Smooth muscle cell (in vitro differentiated cells): ENCODE data around the gene TRIP11. TPM values are rescaled to one million over a fixed set of nuclear protein-coding genes. Genes with fewer than 3 reads are reported as not detected.

Experiments
- DNase-seq: peaks from one replicate; lab custom pipeline; 2025; ENCODE audit not compliant: unreplicated experiment; lab: John Stamatoyannopoulos, UW
- H2AFZ ChIP-seq: fragments of 200-600 bp; sonication (generic); 2 replicates; pipeline ENCODE4 v1.6.0; 2016; ENCODE audit warnings: antibody characterized with exemption, low read depth, mild to moderate bottlenecking
- H3F3A ChIP-seq: fragments of 200-600 bp; sonication (generic); 2 replicates; pipeline ENCODE4 v1.6.0; 2017; ENCODE audit warnings: antibody characterized with exemption, low read depth
- H3K27ac ChIP-seq: fragments of 200-600 bp; sonication (generic); 2 replicates; pipeline ENCODE4 v1.5.1; 2016; ENCODE audit warnings: low read depth, mild to moderate bottlenecking
- H3K27me3 ChIP-seq: fragments of 200-600 bp; sonication (generic); 2 replicates; pipeline ENCODE4 v1.6.1; 2016; ENCODE audit warnings: low read depth, mild to moderate bottlenecking
- H3K36me3 ChIP-seq: fragments of 200-600 bp; sonication (generic); 2 replicates; pipeline ENCODE4 v1.5.1; 2016; ENCODE audit warnings: low read depth
- H3K4me1 ChIP-seq: fragments of 200-600 bp; sonication (generic); 2 replicates; pipeline ENCODE4 v1.5.1; 2016; ENCODE audit warnings: low read depth
- H3K4me2 ChIP-seq: fragments of 200-600 bp; sonication (generic); 2 replicates; pipeline ENCODE4 v1.6.0; 2016; ENCODE audit warnings: mild to moderate bottlenecking
- H3K4me3 ChIP-seq: fragments of 200-600 bp; sonication (generic); 2 replicates; pipeline ENCODE4 v1.5.1; 2016; ENCODE audit warnings: mild to moderate bottlenecking
- H3K79me2 ChIP-seq: fragments of 200-600 bp; sonication (generic); 2 replicates; pipeline ENCODE4 v1.6.0; 2016; ENCODE audit warnings: low read depth, mild to moderate bottlenecking
- H3K9ac ChIP-seq: fragments of 200-600 bp; sonication (generic); 2 replicates; pipeline ENCODE4 v1.6.0; 2016; ENCODE audit warnings: low read depth
- H3K9me3 ChIP-seq: fragments of 200-600 bp; sonication (generic); replicated peaks from 2 replicates; pipeline ENCODE4 v1.5.1; 2016; ENCODE audit warnings: low read depth
- H4K20me1 ChIP-seq: fragments of 200-600 bp; sonication (generic); 2 replicates; pipeline ENCODE4 v1.6.0; 2016; ENCODE audit warnings: low read depth
- WGBS: methylation state at CpG from one replicate; pipeline ENCODE4 v1.1.7; 2016; ENCODE audit warnings: low lambda C conversion rate; 5-methylcytosine and 5-hydroxymethylcytosine counted together
- polyA plus RNA-seq: library from polyadenylated mRNA; unstranded; fragments of >200 nt; fragmentation: Nextera tagmentation; extraction: Ambion mirVana; gene quantifications from 2 replicates; pipeline ENCODE4 v1.2.1, GENCODE V29; 2016
- total RNA-seq: library from RNA; depleted of rRNA; stranded (reverse); fragments of >200 nt; gene quantifications from 2 replicates; pipeline ENCODE4 v1.2.3, GENCODE V29; 2014
- TF ChIP-seq, protein P1 (sequence below): fragments of 200-600 bp; sonication (generic); IDR thresholded peaks from 2 replicates; pipeline ENCODE4 v1.5.1; 2017; ENCODE audit warnings: borderline replicate concordance, mild to moderate bottlenecking, antibody characterized with exemption; ENCODE audit not compliant: insufficient read depth, poor library complexity, severe bottlenecking

The TRIP11 gene
- total and polyA plus RNA-seq, 2 experiments from 2014 or later = 30.0 to 38.1 TPM

DNA sequence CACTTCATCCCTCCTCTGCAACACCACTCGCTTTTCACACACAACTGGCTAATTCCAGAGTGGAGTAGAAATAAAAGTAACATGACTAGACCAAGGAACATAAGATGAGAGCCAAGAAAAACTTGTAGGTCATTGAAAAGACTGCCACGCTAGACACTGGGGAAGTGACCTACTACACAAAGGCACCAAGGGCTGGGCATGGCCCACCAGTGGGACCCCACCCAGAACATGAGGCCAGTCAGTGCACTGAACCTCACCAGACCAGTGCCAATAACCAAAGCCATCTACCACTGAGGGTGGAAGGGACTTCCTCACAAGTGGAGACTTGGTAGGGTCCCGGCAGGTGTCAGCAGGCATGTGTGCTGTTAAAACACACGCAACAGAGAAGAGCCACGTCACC is 112.1 kb downstream of the TRIP11 start:
- H3K4me1 ChIP-seq = no peaks in the 10 kb centered on the region
- H3K27me3 ChIP-seq = no peaks in the 10 kb centered on the region
- H3K27ac ChIP-seq = no peak overlapping the region
- H3K4me3 ChIP-seq = no peak overlapping the region
- H3K9me3 ChIP-seq = no peaks in the 10 kb centered on the region
- peaks cover 4% of the 10 kb centered on the region for H3F3A ChIP-seq
- H3K79me2 ChIP-seq = no peaks in the 10 kb centered on the region
- TF ChIP-seq, protein P1, sequence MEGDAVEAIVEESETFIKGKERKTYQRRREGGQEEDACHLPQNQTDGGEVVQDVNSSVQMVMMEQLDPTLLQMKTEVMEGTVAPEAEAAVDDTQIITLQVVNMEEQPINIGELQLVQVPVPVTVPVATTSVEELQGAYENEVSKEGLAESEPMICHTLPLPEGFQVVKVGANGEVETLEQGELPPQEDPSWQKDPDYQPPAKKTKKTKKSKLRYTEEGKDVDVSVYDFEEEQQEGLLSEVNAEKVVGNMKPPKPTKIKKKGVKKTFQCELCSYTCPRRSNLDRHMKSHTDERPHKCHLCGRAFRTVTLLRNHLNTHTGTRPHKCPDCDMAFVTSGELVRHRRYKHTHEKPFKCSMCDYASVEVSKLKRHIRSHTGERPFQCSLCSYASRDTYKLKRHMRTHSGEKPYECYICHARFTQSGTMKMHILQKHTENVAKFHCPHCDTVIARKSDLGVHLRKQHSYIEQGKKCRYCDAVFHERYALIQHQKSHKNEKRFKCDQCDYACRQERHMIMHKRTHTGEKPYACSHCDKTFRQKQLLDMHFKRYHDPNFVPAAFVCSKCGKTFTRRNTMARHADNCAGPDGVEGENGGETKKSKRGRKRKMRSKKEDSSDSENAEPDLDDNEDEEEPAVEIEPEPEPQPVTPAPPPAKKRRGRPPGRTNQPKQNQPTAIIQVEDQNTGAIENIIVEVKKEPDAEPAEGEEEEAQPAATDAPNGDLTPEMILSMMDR = no peak
- H2AFZ ChIP-seq = no peak overlapping the region
- H3K9ac ChIP-seq = no peak overlapping the region
- no peaks in the 10 kb centered on the region for H3K36me3 ChIP-seq
- H4K20me1 ChIP-seq = no peaks in the 10 kb centered on the region
- 76% methylated on average over 5 of the region's 5 CpGs for whole genome bisulfite sequencing
- no peak overlapping the region for H3K4me2 ChIP-seq
- DNase-seq = no peak

DNA sequence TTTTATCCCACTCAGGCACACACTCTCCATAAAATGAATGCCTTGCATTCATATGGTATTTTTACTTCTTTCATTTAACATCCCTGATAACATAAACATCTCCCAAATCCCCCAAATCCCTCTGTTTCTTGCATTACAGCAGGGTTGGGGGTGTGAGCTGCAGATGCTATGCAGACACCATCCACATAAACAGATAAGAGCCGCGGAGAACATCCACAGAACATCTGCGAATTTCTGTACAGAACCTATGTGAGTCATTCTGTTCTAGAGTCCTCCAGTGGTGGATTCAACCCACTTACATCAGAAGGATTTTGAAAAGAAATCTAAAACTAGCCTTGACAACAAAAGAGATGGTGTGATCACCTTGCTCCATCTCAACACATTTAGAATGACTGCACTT is 112.7 kb downstream of the TRIP11 start:
- Histone ChIP-seq H3K79me2 (no peaks in the 10 kb centered on the region), H3K9me3 (no peaks in the 10 kb centered on the region), H3K4me3 (no peak overlapping the region), H3K9ac (no peak overlapping the region), H4K20me1 (no peaks in the 10 kb centered on the region), H3K4me2 (no peak overlapping the region), H2AFZ (no peak overlapping the region), H3K27me3 (no peaks in the 10 kb centered on the region), H3K4me1 (no peaks in the 10 kb centered on the region), H3F3A (peaks cover 4% of the 10 kb centered on the region), H3K27ac (no peak overlapping the region), H3K36me3 (no peaks in the 10 kb centered on the region)
- 13% methylated on average over 3 of the region's 3 CpGs for WGBS
- no peak for DNase-seq
- TF ChIP-seq, protein P1 = no peak

DNA sequence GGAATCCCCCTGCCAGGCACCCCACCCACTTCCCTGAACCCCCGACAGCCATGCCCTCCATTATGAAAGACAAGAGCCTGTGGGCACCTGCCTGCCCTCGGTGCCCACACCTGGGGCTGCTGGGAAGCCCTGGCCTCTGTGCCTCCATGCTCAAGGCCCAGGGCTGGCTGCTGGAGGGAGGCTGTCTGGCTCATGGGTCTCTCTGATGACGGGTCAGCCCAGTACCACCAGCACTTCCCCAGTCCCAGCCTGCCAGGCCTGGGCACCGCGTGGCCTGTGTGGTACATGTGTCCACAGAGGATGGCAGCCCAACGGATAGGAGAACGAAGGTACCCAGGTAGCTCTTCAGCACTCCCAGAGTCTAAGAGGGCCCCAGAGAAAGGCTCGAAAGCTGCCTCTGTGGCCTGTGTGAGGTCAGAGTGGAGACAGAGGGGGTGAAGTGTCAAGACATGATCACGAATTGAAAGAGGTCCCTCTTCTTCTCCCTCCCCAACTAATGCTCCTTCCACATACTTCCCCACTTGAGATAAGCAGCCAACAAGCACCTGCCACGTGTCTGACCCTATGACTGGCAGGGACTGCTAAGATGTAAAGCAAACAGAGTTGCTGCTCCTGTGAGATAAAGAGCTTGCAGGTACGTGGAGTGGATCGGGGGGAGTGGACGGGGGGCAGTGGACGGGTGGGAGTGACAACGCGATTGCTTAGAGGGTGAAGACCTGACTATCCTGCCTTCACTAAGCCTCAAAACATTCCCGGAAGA is 113.5 kb downstream of the TRIP11 start:
- no peak overlapping the region for H3K4me2 ChIP-seq
- no peaks in the 10 kb centered on the region for H3K4me1 ChIP-seq
- peaks cover 4% of the 10 kb centered on the region for H3F3A ChIP-seq
- TF ChIP-seq, protein P1 = no peak
- H2AFZ ChIP-seq = no peak overlapping the region
- H4K20me1 ChIP-seq = no peaks in the 10 kb centered on the region
- H3K9me3 ChIP-seq = no peaks in the 10 kb centered on the region
- peak overlapping the region; percentile 11 for H3K27ac ChIP-seq
- 77% methylated on average over 17 of the region's 17 CpGs for WGBS
- H3K9ac ChIP-seq = no peak overlapping the region
- H3K27me3 ChIP-seq = no peaks in the 10 kb centered on the region
- DNase-seq = no peak
- no peak overlapping the region for H3K4me3 ChIP-seq
- no peaks in the 10 kb centered on the region for H3K79me2 ChIP-seq
- no peaks in the 10 kb centered on the region for H3K36me3 ChIP-seq

DNA sequence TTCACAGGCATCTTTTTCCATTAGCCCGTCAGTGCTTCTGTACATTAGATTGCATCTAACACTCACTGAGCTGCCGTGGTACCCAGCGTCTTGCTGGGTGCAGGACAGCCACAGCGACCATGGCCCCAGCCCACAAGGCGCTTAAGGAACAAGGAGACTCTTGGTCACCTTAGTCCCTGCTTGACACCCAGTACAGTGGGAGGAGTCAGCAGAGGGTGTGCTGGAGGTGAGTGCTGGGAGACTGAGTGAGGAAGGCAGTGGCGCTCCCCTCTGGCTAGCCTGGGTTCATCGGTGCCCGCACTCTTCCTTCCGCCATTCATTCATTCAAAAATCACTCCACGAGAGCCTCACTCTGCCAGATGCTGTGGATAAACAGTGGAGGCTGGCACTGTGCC is 114.1 kb downstream of the TRIP11 start:
- no peak overlapping the region for H3K27ac ChIP-seq
- TF ChIP-seq, protein P1 = no peak
- DNase-seq = no peak
- H3K4me2 ChIP-seq = no peak overlapping the region
- no peaks in the 10 kb centered on the region for H3K36me3 ChIP-seq
- no peaks in the 10 kb centered on the region for H3K4me1 ChIP-seq
- H3K79me2 ChIP-seq = no peaks in the 10 kb centered on the region
- H3F3A ChIP-seq = peaks cover 4% of the 10 kb centered on the region
- 95% methylated on average over 10 of the region's 10 CpGs for WGBS
- no peak overlapping the region for H3K4me3 ChIP-seq
- no peak overlapping the region for H2AFZ ChIP-seq
- H3K27me3 ChIP-seq = no peaks in the 10 kb centered on the region
- no peaks in the 10 kb centered on the region for H4K20me1 ChIP-seq
- no peaks in the 10 kb centered on the region for H3K9me3 ChIP-seq
- no peak overlapping the region for H3K9ac ChIP-seq
